Type B pancreatic cell (in vitro differentiated cells): ENCODE measurements around the gene CHSY3. TPM values are rescaled to one million over a fixed set of nuclear protein-coding genes. Genes with fewer than 3 reads are reported as not detected.

Source experiments
- DNase-seq: peaks from one replicate; pipeline ENCODE4 v3.0.0; 2021; ENCODE audit warnings: mixed read lengths; ENCODE audit not compliant: unreplicated experiment; ENCODE audit errors: extremely low spot score
- H3K27ac Mint-ChIP-seq: 2 replicates; pipeline ENCODE4 v1.8.0; 2021; ENCODE audit warnings: mild to moderate bottlenecking, mixed read lengths
- H3K27me3 Mint-ChIP-seq: 2 replicates; pipeline ENCODE4 v1.8.0; 2021; ENCODE audit warnings: mixed read lengths
- H3K36me3 Mint-ChIP-seq: 2 replicates; pipeline ENCODE4 v1.8.0; 2021; ENCODE audit warnings: mixed read lengths
- H3K4me1 Mint-ChIP-seq: one replicate; pipeline ENCODE4 v1.8.0; 2021; ENCODE audit warnings: mixed read lengths; ENCODE audit not compliant: unreplicated experiment
- H3K4me3 Mint-ChIP-seq: 2 replicates; pipeline ENCODE4 v1.8.0; 2021; ENCODE audit warnings: mild to moderate bottlenecking, mixed read lengths
- H3K9me3 Mint-ChIP-seq: 2 replicates; pipeline ENCODE4 v1.8.0; 2021; ENCODE audit warnings: mixed read lengths
- total RNA-seq: library from RNA; stranded (reverse); gene quantifications from 2 replicates; pipeline ENCODE4 v1.2.1, GENCODE V29; 2021; ENCODE audit warnings: low replicate concordance
- TF ChIP-seq, protein P1 (sequence below): fragments of 200-600 bp; sonication (generic); conservative IDR thresholded peaks from 2 replicates; pipeline ENCODE4 v1.5.0; 2021; ENCODE audit warnings: antibody characterized with exemption, mild to moderate bottlenecking

Gene CHSY3
- total RNA-seq, 1 donor from 2014 or later = 4.9 TPM

- no peak for DNase-seq
- TF ChIP-seq, protein P1, sequence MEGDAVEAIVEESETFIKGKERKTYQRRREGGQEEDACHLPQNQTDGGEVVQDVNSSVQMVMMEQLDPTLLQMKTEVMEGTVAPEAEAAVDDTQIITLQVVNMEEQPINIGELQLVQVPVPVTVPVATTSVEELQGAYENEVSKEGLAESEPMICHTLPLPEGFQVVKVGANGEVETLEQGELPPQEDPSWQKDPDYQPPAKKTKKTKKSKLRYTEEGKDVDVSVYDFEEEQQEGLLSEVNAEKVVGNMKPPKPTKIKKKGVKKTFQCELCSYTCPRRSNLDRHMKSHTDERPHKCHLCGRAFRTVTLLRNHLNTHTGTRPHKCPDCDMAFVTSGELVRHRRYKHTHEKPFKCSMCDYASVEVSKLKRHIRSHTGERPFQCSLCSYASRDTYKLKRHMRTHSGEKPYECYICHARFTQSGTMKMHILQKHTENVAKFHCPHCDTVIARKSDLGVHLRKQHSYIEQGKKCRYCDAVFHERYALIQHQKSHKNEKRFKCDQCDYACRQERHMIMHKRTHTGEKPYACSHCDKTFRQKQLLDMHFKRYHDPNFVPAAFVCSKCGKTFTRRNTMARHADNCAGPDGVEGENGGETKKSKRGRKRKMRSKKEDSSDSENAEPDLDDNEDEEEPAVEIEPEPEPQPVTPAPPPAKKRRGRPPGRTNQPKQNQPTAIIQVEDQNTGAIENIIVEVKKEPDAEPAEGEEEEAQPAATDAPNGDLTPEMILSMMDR = no peak
- H3K27ac Mint-ChIP-seq = no peak overlapping the region
- H3K9me3 Mint-ChIP-seq = no peaks in the 10 kb centered on the region
- no peaks in the 10 kb centered on the region for H3K27me3 Mint-ChIP-seq
- H3K4me3 Mint-ChIP-seq = no peak overlapping the region
- peaks cover 3% of the 10 kb centered on the region for H3K4me1 Mint-ChIP-seq
- no peaks in the 10 kb centered on the region for H3K36me3 Mint-ChIP-seq
Observed at GRCh38 chr5:129978270-129978669, 74.0 kb downstream of the CHSY3 start.

GRCh38 chr5:129988453-129988852 lies 84.2 kb downstream of the CHSY3 start:
- Mint-ChIP-seq H3K27ac (no peak overlapping the region), H3K4me1 (no peaks in the 10 kb centered on the region), H3K36me3 (peaks cover 6% of the 10 kb centered on the region), H3K27me3 (no peaks in the 10 kb centered on the region), H3K9me3 (peaks cover 8% of the 10 kb centered on the region), H3K4me3 (no peak overlapping the region)
- no peak for DNase-seq
- TF ChIP-seq, protein P1 = no peak

- H3K4me3 Mint-ChIP-seq = no peak overlapping the region
- TF ChIP-seq, protein P1 = no peak
- H3K27ac Mint-ChIP-seq = no peak overlapping the region
- H3K27me3 Mint-ChIP-seq = no peaks in the 10 kb centered on the region
- H3K4me1 Mint-ChIP-seq = no peaks in the 10 kb centered on the region
- H3K9me3 Mint-ChIP-seq = peaks cover 3% of the 10 kb centered on the region
- DNase-seq = no peak
- peaks cover 3% of the 10 kb centered on the region for H3K36me3 Mint-ChIP-seq
Observed at GRCh38 chr5:129991780-129992179, 87.5 kb downstream of the CHSY3 start.

DNA sequence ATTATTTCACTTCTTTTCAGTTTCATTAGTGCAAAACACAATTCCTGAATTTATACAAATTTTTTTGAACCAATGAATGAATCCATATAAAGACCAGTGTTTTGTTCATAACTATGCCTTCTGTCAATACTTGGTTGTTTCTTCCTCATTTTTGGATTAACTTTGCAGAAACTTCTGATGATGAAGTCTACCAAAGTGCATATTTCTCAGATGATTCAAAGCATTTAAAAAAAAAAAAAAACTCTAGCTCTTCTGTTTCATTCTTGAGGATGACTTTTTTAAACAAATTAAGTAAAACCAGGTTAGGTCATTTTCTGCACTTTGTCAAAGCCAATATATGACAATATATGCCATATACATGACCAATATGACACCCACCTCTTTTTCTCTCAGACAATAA lies 92.6 kb downstream of the CHSY3 start:
- Mint-ChIP-seq H3K9me3 (peaks cover 3% of the 10 kb centered on the region), H3K27ac (no peak overlapping the region), H3K27me3 (no peaks in the 10 kb centered on the region), H3K36me3 (peaks cover 3% of the 10 kb centered on the region), H3K4me3 (no peak overlapping the region), H3K4me1 (no peaks in the 10 kb centered on the region)
- no peak for DNase-seq
- TF ChIP-seq, protein P1 = no peak

GRCh38 chr5:130000460-130000859 lies 96.2 kb downstream of the CHSY3 start:
- H3K4me1 Mint-ChIP-seq = no peaks in the 10 kb centered on the region
- H3K27ac Mint-ChIP-seq = no peak overlapping the region
- DNase-seq = no peak
- H3K36me3 Mint-ChIP-seq = no peaks in the 10 kb centered on the region
- H3K4me3 Mint-ChIP-seq = no peak overlapping the region
- no peaks in the 10 kb centered on the region for H3K27me3 Mint-ChIP-seq
- no peaks in the 10 kb centered on the region for H3K9me3 Mint-ChIP-seq
- TF ChIP-seq, protein P1 = no peak

GRCh38 chr5:130002183-130002582 lies 97.9 kb downstream of the CHSY3 start:
- DNase-seq = no peak
- Mint-ChIP-seq H3K27ac (no peak overlapping the region), H3K9me3 (no peaks in the 10 kb centered on the region), H3K27me3 (no peaks in the 10 kb centered on the region), H3K4me3 (no peak overlapping the region), H3K36me3 (no peaks in the 10 kb centered on the region), H3K4me1 (no peaks in the 10 kb centered on the region)
- TF ChIP-seq, protein P1 = no peak
